Measurements from ENCODE around the gene APOL6. TPM values are rescaled to one million over a fixed set of nuclear protein-coding genes. Genes with fewer than 3 reads are reported as not detected.
A peak's percentile ranks its signal among the peaks of the same experiment; 100 is the strongest.

APOL6 gene
- total and polyA plus RNA-seq, 2 of the 13 experiments (the other 11 are each of a cell fraction or from before 2014, with no cell fraction given): 5.2 to 7.5 TPM

GRCh38 chr22:35627267-35628041 is 20.8 kb upstream of the APOL6 start (continued):
- TF ChIP-seq ZNF275 (CRISPR knock-in tag; IDR thresholded peaks at IDR 0.05; ENCODE audit: borderline replicate concordance): no peak
- peak; percentile 32; the same call in 1 of the 2 replicates for TF ChIP-seq HNF1B (CRISPR knock-in tag; IDR thresholded peaks at IDR 0.05)
- TF ChIP-seq LCORL (IDR thresholded peaks at IDR 0.05): no peak
- peak; percentile 73 for TF ChIP-seq LCORL (CRISPR knock-in tag; IDR thresholded peaks at IDR 0.05)
- TF ChIP-seq HES4 (CRISPR knock-in tag; IDR thresholded peaks at IDR 0.05; ENCODE audit: borderline replicate concordance): 0 out of 2 replicates have a peak, but pooled peaks have one; percentile 26
- no peak for TF ChIP-seq ZNF407 (CRISPR knock-in tag; IDR thresholded peaks at IDR 0.05; ENCODE audit: not compliant biosample characterization)
- 0 out of 2 replicates have a peak, but pooled peaks have one; percentile 26 for TF ChIP-seq ZNF280B (CRISPR knock-in tag; IDR thresholded peaks at IDR 0.05; ENCODE audit: borderline replicate concordance)
- TF ChIP-seq MIXL1 (CRISPR knock-in tag; IDR thresholded peaks at IDR 0.05): no peak
- TF ChIP-seq AKNA (CRISPR knock-in tag; IDR thresholded peaks at IDR 0.05; ENCODE audit: borderline replicate concordance): no peak
